NB4 (cell line): Measurements from ENCODE around the gene IL18.

Source experiments
- CTCF ChIP-seq: IDR thresholded peaks from one replicate; pipeline ENCODE4 v1.5.1; 2012; ENCODE audit warnings: low read depth, low read length
- POLR2A ChIP-seq: IDR thresholded peaks from 2 replicates; pipeline ENCODE4 v1.6.1; 2011; ENCODE audit warnings: mild to moderate bottlenecking; ENCODE audit not compliant: insufficient read length; ENCODE audit errors: extremely low read depth

- TF ChIP-seq CTCF = no peak
- TF ChIP-seq POLR2A = no peak
Measured at GRCh38 chr11:112161012-112161411, 2.9 kb downstream of the IL18 start.
